CD4-positive, alpha-beta T cell treated with Interleukin-17A for 4 hours (primary cell): ENCODE results near the gene PITPNC1.
"Not testable (repeated sequence)": the region's sequence is repeated elsewhere in the genome, so short reads cannot be mapped to it uniquely, and the experiment has no call there.

Experiments
- DNase-seq: peaks from one replicate; pipeline ENCODE4 v3.0.0-alpha.2; 2020; ENCODE audit warnings: mixed read lengths

PITPNC1 gene

DNA sequence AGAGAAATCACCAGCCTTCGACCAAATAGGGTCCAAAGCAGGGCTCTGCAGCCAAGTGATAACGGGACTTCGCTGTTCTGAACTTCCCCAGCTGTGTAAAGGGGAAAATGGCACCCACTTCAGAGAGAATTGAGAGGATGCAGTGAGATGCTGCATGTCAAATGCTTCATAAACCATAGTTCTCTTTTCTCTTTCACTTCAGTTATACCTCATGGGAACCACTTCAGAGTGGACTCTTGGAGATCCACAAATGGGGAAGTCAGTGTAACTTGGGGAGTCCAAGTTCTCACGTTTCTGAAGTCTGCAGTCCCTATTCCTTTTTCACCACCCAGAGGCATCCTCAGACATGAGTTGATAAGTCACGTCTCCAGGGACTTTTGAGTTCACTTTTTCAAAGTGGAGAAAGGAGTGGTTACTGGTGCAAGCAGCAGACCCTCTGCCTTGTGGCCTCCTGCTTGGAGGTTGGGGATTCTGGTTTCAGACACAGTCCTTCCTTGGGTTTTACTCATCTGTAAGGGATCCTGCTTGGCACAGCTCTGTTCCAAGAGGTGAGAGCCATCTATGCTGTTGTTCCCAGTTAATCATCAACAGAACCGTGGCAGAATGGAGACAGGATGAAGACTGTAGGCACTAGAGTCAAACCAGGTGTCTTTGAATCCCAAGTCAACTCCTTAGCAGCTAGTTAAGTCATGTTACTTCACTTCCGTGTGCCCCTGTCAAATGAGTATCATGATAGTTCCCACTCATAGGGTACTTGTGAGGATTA, 217.2 kb downstream of the PITPNC1 start:
- DNase-seq: no peak

DNA sequence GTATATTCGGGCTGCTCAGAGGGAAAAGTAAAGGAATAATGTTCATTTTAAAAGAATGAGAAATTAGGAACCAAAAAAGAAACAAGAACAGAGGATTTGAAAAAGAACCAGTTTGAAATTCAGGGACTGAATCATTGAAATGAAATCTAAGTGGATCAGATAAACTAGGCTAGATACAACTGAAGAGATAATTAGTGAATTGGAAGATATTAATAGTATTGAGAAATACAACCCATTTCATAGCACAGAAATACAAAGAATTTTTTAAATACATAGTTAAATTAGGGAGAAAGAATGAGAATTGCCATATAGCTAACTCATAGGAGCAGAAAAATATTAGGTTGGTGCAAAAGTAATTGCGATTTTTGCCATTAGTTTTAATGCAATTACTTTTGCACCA, 223.3 kb downstream of the PITPNC1 start:
- no peak for DNase-seq

DNA sequence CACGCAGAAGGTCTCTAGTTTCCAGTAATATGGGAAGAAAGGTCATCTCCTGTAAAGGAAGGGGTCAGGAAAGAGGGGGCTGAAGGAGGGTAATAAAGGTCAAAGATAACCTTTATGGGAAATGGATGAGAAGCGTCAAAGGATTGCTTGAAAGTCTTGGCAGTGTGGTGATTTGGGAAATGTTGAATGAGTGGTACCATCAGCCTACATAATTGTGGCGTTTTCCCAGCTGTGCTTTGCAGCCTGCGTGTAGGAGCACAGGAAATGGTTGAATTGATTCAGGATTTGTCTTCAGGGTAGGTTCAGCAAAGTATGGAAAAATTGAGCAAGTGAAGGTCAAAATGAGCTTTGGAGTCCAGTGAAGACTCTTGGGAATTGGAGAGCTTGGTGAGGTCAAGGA, 224.8 kb downstream of the PITPNC1 start:
- DNase-seq: no peak

DNA sequence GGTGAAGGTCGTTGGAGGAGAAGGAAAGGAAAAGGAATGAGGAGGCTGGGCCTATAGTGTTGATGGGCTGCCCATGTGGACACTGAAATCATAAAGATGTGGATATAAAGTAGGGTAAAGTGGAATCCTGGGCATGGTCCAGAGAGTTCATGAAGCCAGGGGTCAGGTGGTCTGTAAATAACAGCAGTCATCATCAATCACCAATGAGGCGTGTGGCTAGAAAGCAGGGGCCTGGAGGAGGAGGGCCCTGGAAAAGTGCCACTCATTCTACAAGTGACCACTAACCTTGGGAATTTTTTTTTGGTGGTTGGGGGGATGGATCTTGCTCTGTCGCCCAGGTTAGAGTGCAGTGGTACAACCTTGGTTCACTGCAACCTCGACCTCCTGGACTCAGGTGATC, 225.4 kb downstream of the PITPNC1 start:
- DNase-seq: no peak

DNA sequence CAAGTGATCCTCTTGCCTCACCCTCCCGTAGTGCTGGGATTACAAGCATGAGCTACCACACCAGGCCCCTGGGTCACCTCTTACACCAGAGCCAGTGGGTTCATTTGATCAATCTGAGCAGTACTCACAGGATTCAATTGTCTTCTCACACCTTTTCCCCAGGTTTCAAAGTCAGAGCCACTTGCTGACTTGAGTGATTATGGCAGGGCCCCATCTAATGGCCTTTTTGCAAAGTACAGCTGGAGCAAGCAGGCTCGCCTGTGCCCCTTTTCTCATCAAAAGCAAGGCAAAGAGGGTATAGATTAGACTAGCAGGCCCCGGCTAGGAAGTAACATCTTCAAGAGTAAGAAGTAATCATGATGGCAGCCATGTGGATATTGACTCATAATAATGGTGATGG, 225.9 kb downstream of the PITPNC1 start:
- DNase-seq: peak; percentile 51

DNA sequence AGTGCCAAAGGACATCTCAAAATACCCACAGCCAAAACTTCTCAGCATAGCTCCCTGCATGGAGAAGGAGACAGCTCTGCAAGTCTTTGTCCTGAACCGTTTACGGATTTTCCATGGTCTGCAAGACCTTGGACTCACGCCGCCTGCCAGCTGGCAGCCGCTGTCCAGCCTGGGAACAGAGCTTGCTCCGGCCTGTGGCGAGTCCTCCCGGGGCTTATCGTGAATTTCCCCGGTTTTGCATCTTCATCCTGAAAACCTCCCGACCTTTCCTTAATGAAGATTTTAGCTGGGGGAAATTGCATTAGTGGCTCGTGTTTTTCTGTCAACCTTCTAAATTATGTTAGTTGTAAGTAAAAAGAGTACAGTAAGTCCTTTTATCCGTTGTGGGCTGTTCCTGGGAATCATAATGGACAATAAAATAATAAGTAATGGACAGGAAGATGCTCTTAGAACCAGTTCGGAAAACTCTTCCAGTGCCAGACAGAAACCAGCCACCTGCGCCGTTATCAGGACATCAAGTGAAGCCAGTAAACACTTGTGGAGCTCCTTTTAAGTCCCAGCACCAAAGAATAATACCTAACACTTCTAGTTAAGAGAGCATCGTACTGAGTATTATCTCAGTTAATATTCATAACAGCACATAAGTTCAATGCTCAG, 228.3 kb downstream of the PITPNC1 start:
- DNase-seq: no peak

DNA sequence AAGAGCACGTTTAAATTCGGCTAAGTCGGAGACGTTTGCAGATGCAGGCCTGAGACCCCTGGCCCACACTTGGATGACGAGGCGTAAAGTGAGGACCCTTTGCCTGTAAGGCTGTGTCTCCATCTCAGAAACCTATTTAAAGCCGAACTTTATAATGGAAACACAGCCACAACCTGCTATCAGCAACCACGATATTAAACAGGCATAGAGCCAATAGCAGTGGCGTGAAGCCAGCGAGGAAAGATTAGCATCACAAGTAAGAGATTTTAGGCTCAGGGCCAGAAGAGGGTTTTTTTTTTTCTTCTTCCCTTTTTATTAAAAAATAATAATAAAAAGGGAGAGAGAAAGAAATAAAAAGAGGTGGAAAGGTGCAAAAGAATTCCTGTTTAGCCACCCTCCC, 229.4 kb downstream of the PITPNC1 start:
- DNase-seq: no peak

DNA sequence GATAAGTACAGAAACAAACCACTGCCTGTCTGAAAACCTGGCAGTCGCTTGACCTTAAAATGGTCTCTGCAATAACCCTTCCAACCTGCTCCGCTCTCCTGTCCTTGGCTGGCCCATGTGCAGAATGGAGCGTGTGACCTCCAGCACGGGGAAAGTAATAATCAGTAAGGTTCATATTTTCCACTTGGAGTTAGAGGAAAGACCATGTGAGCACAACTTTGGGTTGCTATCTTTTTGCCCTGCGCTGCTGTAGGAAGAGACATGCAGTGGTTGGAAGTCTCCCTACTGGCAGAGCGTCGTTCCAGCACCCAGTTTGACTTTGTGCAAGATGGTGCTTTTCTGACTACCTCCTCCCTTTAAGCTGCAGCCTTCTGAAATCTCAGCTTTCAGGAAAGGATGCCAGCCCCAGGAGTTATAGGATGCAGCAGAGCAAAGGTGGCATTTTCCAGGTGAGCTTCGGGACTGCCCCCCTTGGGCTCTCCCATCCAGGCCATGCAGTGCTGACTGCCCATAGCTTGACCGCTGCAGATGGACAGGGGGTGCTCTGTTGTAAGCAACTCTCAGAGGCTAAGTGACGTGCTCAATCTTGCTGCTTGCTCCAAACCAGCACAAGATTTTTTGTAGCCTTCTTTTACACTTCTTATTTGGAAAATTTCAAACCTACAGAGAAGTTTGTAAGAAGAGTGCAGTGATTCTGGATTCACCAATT, 230.0 kb downstream of the PITPNC1 start:
- DNase-seq: no peak

DNA sequence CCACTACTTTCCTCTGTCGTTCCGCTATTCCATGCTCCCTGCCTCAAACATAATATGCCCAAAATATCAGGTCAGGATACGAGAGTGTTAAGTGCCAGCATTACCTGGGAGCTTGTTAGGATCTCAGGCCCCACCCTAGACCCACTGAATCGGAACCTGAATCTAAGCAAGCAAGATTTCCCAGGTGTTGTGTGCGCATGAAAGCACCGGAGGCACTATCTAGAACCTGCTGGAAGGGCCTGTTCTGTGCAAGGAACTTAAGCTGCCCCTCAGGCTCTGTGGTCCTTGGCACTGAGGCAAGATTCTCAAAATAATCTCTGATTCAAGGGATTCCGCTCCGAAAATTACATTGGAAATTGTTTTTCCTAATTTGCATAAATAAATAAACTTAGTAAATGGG, 233.0 kb downstream of the PITPNC1 start:
- no peak for DNase-seq

DNA sequence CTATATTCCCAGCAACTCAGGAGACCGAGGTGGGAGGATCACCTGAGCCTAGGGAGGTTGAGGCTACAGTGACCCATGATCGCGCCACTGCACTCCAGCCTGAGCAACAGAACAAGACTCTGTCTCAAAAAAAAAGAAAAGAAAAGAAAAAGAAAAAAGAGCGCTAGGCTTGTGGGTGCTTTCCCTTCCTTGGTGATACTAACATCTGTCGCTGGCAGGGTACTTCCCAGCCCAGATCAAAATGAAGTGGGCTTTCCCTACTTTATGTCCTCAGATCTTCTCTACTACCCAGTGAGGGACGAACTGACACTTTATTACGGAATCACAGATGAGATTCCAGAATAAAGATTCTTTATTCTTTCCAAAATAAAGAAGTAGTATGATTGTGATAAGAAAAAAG, 236.9 kb downstream of the PITPNC1 start:
- DNase-seq: no peak

DNA sequence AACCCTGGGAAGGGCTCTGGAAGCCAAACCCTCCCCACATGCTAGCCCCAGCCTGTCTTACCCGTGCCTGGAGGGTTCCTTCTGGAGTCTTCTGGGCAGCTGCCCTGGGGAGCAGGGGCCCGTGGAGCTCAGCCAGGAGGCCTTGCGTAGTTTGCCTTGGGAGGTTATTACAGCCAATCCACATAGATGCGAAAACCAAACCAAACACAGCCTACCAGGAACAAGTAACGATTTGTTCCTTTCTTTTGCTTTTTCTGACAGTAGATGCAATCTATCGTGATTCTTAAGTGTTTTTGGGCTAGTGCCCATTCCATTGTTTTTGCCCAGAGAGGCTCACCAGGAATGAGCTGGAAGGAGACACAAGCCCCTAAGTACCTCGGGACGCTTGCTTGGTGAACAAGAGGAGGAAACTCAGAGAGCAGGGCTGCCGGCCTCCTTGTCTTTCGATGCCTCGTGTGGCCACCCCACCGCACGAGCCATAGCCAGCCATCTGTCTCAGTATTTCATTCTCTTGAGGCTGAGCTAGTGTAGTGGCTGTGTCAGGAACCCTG, 238.0 kb downstream of the PITPNC1 start:
- DNase-seq: no peak

DNA sequence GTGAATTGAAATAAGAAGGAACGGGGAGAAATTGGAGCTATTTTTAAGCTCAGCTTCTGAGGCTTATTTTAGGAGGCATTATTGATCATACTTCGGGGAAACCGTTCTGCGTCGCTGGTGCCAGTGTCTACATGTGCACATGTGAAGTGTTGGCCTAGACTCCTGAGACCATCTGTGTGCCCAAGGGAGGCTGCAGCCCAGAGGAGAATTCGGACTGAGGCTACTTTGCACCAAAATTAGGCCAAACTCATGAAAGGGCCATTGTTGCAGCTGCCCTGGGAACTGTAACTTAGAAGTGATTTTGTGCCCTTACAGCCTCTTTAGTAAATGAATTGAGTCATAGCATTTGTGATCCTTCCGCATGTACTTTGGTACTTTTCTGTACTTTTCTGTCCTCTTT, 238.7 kb downstream of the PITPNC1 start:
- no peak for DNase-seq

DNA sequence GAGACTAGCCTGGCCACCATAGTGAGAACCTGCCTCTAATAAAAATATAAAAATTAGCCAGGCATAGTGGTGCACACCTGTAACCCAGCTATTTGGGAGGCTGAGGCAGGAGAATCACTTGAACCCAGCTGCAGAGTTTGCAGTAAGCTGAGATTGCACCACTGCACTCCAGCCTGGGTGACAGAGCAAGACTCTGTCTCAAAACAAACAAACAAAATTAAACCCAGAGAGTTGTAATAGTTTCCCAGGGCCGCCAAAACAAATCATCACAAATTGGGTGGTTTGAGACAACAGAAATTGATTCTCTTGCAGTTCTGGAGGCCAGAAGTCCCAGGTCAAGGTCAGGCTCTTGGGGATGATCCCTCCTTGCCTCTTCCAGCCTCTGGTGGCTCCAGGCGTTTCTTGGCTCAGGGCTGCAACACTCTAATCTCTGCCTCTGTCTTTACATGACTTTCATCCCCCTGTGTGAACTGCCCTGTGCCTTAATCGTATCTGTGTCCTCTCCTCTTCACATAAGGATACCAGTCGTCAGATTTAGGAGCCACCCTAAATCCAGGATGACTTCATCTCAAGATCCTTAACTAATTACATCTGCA, 240.3 kb downstream of the PITPNC1 start:
- no peak for DNase-seq

DNA sequence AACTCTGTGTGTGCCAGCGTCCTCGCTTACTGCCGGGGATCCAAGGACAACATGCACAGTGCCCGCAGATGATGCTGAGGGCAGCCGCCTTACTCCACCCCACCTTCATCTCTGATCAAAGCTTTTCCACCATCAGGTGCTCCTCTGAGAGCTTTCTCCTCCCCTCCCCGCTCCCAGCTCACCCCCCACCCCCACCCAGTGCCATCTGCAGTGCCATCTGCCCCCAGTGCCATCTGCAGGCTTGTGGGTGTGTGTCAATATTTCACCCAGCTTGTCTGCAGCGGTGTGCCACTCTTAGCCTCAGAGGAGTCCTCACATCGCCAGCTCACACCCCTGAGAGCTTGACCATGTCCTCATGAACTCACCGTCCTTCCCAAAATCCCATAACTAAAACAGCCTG, 242.5 kb downstream of the PITPNC1 start:
- no peak for DNase-seq

DNA sequence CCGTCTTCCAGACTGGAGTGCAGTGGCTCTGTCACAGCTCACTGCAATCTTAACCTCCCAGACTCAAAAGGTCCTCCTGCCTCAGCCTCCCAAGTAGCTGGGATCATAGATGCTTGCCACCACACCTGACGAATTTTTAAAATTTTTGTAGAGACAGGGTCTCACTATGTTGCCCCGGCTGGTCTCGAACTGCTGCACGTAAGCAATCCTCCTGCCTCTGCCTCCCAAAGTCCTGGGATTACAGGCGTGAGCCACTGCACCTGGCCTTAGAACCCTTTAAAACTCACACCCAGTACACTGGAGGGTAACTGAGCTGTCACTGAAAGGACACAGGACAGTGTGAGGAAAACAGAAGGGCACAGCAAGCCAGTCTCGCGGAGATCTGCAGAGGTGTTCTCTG, 243.0 kb downstream of the PITPNC1 start:
- no peak for DNase-seq

DNA sequence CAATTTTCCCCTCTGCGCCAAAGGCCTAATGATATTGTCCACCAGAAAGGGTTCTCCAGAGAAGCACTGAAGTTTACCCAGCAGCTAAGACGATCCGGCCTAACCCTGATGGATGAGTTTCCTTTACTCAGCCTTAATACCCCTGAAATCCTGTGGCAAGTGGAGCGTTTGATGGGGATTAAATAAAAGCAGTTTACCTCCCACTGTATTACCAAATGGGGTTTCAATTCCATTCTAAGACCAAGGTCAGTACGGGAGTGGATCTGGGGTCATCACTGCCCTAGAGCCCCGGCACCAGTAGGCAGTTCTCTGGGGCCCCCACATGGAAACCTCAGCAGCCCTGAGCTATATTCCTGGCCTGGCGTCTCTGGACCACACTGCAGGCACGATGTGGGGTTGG, 243.6 kb downstream of the PITPNC1 start:
- DNase-seq: no peak

DNA sequence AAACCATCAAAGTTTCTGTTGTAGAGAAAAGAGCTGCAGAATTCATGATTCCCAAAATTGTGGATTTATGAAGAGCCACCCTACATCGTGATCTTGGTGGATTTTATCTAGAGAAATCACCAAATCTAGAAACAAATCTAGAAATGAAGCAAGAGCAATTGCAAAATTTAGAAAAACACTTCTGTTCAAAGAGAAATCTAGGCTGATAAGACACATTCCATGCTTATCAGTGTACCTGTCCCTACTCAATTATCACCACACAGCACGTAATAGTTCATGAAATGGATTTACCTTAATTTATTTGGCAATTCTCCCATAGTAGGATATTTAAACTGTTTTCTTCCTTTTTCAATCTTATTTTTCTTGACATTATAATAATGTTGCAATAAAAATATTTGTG, 246.7 kb downstream of the PITPNC1 start:
- DNase-seq: no peak

DNA sequence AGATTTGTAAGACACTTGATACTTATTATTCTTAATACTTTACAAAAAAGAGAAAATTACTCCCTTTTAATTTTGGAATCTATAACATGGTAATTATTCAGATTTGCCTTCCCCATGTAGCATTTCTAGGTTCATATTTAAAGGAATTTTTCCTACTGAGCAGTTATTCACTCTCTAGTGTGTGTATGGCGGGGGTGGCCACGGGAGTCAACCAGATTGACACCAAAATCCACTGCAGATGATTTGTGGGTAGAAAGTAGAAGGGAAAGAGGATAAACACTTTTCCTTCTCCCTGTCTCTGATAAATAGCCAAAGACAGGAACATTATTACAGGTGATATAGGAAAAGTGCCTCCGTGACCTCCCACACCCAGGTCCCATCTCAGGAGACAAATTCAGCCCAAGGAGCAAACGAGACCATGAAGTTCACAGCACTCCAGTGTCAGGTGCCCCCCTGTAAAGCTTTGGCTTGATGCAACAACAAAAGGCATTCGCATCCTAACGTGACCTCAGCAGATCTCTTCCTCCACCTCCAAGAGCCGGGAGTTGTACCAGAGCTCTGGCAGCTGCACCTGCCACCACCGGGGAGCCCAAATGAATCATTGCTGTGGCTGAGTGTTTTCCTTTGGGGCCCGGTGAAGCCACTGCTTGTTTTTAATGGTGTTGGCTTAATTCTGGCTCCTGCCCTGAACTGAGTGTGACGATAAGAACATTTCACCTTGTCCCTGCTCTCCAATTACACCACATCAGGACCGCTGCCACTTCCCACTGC, 248.0 kb downstream of the PITPNC1 start:
- no peak for DNase-seq

DNA sequence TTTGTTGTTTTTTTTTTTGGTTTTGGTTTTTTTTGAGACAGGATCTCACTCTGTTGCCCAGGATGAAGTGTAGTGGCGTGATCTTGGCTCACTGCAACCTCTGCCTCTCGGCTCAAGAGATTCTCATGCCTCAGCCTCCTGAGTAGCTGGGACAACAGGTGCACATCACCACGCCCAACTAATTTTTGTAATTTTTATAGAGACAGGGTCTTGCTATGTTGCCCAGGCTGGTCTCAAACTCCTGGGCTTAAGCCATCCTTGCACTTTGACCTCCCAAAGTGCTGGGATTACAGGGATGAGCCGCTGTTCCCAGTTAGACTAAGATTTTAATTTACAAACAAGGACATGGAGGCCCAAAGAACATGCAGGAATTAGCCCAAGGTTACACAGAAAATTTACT, 248.9 kb downstream of the PITPNC1 start:
- no peak for DNase-seq

DNA sequence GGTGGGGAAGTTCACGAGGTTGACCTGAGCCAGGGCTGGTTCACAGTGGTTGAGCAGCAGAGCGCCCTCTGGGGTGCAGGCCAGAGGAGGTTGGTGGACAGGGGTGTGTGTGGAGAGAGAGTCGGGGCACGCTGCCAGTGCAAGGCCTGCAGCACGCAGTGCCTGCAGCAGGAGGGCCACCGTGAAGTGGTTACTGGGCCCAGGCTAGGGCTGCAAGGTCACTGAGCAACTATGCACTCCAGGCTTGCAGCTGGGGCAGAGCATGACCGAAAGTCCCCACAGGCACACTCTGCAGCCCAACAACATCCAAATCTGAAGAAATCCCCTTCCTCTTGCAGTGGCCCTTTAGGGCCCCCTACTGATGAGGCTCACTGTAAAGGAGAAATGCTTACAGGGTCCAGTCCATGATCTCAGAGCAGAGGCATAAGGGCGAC, 251.5 kb downstream of the PITPNC1 start:
- DNase-seq: no peak

DNA sequence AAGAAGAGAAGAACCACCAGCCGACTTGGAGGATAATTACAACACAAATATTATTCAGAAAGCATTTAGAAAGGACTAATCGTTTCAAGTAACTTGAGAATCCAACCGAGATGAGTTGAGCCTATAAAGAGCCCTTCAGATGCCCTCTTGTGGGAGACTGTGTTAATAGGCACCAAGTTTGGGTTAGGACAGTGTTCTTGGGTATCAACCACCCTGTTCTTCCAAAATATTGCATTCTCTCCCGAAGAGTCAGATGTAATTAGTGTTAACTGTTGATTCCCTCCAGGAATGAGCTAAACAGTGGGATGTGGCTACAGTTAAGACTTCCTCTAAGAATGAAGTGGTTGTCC, 252.9 kb downstream of the PITPNC1 start:
- no peak for DNase-seq

DNA sequence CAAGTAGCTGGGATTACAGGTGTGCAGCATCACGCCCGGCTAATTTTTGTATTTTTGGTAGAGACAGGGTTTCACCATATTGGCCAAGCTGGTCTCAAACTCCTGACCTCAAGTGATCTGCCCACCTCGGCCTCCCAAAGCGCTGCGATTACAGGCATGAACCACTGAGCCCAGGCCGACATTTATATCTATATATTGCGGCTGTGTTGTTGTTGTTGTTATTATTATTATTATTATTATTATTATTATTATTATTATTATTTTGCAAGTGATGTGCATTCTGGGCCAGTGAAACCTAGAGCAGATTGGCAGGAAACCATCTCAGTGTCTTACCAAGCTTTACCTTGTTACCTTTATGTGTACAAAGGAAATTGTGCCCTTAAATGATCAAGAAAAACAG, 253.8 kb downstream of the PITPNC1 start:
- not testable (repeated sequence) for DNase-seq

DNA sequence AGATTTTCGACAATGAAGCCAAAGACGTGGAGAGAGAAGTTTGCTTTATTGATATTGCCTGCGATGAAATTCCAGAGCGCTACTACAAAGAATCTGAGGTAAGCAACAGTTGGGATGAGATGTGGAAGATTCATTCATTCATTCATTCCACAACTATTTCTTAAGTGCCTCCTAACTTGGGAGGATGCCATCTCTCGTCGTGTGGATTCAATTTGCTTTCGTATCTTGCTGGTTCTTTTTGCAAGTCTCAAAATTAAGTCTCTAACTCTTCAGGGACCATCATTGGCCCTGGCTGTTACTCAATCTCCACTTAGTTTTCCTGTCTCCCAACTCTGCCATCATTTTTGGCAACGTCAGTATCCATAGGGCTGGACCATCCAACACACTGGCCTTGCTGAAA, 255.1 kb downstream of the PITPNC1 start:
- DNase-seq: no peak
